ENCODE measurements around the gene ATP2C2.

- TF ChIP-seq CTCF (IDR thresholded peaks at IDR 0.05) (no peak), POLR2AphosphoS5 (IDR thresholded peaks at IDR 0.05; ENCODE audit: low read depth, low read length) (no peak), REST (IDR thresholded peaks at IDR 0.05; ENCODE audit: insufficient read depth in 1 of 2, low read depth in 2 of 2, low read length in 1 of 2) (no peak)
Measured at GRCh38 chr16:84502075-84502474, 133.7 kb downstream of the ATP2C2 start.

Data from Panc1 (cell line).